NCI-H460 (cell line): ENCODE measurements around the gene PLCH2. TPM values are rescaled to one million over a fixed set of nuclear protein-coding genes. Genes with fewer than 3 reads are reported as not detected.
A peak's percentile ranks its signal among the peaks of the same experiment; 100 is the strongest.
"Not testable (repeated sequence)": the region's sequence is repeated elsewhere in the genome, so short reads cannot be mapped to it uniquely, and the experiment has no call there.

ENCODE experiments used
- DNase-seq: peaks from one replicate; pipeline ENCODE4 v3.0.0-alpha.2; 2016; ENCODE audit warnings: low read depth; ENCODE audit errors: extremely low read depth
- total RNA-seq: library from RNA; depleted of rRNA; stranded (reverse); fragments of >200 nt; shearing (Covaris generic); gene quantifications from 2 replicates; pipeline ENCODE4 v1.2.3, GENCODE V29; 2014

PLCH2 gene
- total RNA-seq, 1 experiment from 2014 or later, result not detected

GRCh38 chr1:2540816-2541492 lies 64.9 kb downstream of the PLCH2 start:
- no peak for DNase-seq

- no peak for DNase-seq
These were observed 65.6 kb downstream of the PLCH2 start for GRCh38 chr1:2541619-2542245.

GRCh38 chr1:2542246-2542915 lies 66.3 kb downstream of the PLCH2 start:
- no peak for DNase-seq

GRCh38 chr1:2543543-2544092 lies 67.5 kb downstream of the PLCH2 start:
- no peak for DNase-seq

- DNase-seq, result no peak
These were observed 68.2 kb downstream of the PLCH2 start for GRCh38 chr1:2544093-2544874.

- DNase-seq, result no peak
These were observed 69.0 kb downstream of the PLCH2 start for GRCh38 chr1:2544875-2545640.

GRCh38 chr1:2545754-2546514 lies 69.8 kb downstream of the PLCH2 start:
- DNase-seq, result peak; percentile 78

- peak; percentile 80 for DNase-seq
These were observed 70.6 kb downstream of the PLCH2 start for GRCh38 chr1:2546515-2547209.

- DNase-seq, result no peak
These were observed 71.3 kb downstream of the PLCH2 start for GRCh38 chr1:2547210-2548067.

- peak; percentile 61 for DNase-seq
These were observed 72.0 kb downstream of the PLCH2 start for GRCh38 chr1:2548068-2548589.

GRCh38 chr1:2549367-2550029 lies 73.4 kb downstream of the PLCH2 start:
- not testable (repeated sequence) for DNase-seq

GRCh38 chr1:2550309-2550861 lies 74.3 kb downstream of the PLCH2 start:
- DNase-seq, result not testable (repeated sequence)

GRCh38 chr1:2551544-2551943 lies 75.5 kb downstream of the PLCH2 start:
- DNase-seq, result not testable (repeated sequence)

GRCh38 chr1:2552189-2552588 lies 76.1 kb downstream of the PLCH2 start:
- DNase-seq, result no peak

- DNase-seq, result not testable (repeated sequence)
These were observed 77.0 kb downstream of the PLCH2 start for GRCh38 chr1:2553076-2553475.

- no peak for DNase-seq
These were observed 78.0 kb downstream of the PLCH2 start for GRCh38 chr1:2553871-2554620.
